Measurements from ENCODE around the gene POU2AF3. TPM values are rescaled to one million over a fixed set of nuclear protein-coding genes. Genes with fewer than 3 reads are reported as not detected.
"Not testable (repeated sequence)": the region's sequence is repeated elsewhere in the genome, so short reads cannot be mapped to it uniquely, and the experiment has no call there.

POU2AF3 gene
- total RNA-seq, 1 donor from 2014 or later, result 4.2 TPM

DNA sequence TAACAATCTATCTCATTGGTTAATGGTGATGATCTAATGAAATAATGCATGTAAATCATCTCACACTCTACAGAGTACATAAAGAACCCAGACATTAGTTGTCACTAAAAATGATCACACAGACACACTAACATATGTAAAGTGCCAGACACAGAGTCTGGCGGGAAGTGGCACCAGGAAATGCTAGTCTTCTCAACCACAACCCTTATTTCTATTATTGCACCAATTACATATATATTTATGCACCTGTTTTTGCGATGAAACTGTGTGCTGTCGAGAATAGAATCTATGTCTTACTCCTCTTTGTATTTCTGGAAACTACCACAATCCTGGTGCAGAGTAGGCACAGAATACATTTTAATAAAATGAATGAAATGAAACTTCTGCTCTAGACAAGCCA, 25.9 kb upstream of the POU2AF3 start:
- no peaks in the 10 kb centered on the region for H3K36me3 Mint-ChIP-seq (ENCODE audit: insufficient read depth)
- H3K27me3 Mint-ChIP-seq, result peaks cover 7% of the 10 kb centered on the region
- H3K4me1 Mint-ChIP-seq (ENCODE audit: low read depth), result peaks cover 15% of the 10 kb centered on the region
- TF ChIP-seq, protein P1, sequence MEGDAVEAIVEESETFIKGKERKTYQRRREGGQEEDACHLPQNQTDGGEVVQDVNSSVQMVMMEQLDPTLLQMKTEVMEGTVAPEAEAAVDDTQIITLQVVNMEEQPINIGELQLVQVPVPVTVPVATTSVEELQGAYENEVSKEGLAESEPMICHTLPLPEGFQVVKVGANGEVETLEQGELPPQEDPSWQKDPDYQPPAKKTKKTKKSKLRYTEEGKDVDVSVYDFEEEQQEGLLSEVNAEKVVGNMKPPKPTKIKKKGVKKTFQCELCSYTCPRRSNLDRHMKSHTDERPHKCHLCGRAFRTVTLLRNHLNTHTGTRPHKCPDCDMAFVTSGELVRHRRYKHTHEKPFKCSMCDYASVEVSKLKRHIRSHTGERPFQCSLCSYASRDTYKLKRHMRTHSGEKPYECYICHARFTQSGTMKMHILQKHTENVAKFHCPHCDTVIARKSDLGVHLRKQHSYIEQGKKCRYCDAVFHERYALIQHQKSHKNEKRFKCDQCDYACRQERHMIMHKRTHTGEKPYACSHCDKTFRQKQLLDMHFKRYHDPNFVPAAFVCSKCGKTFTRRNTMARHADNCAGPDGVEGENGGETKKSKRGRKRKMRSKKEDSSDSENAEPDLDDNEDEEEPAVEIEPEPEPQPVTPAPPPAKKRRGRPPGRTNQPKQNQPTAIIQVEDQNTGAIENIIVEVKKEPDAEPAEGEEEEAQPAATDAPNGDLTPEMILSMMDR (IDR thresholded peaks at IDR 0.05; ENCODE audit: unreplicated experiment), result no peak
- H3K27ac Mint-ChIP-seq, result no peak overlapping the region
- H3K9me3 Mint-ChIP-seq (ENCODE audit: low read depth), result no peaks in the 10 kb centered on the region
- DNase-seq (ENCODE audit: low spot score, unreplicated experiment), result no peak
- H3K4me3 Mint-ChIP-seq (ENCODE audit: low read depth), result no peak overlapping the region

GRCh38 chr11:111282562-111283075, 15.7 kb upstream of the POU2AF3 start:
- DNase-seq (ENCODE audit: low spot score, unreplicated experiment), result no peak
- Mint-ChIP-seq H3K27me3 (peaks cover 6% of the 10 kb centered on the region), H3K36me3 (ENCODE audit: insufficient read depth) (no peaks in the 10 kb centered on the region), H3K27ac (peak overlapping the region; percentile 65), H3K4me1 (ENCODE audit: low read depth) (peaks cover 20% of the 10 kb centered on the region), H3K9me3 (ENCODE audit: low read depth) (no peaks in the 10 kb centered on the region), H3K4me3 (ENCODE audit: low read depth) (no peak overlapping the region)
- TF ChIP-seq, protein P1 (IDR thresholded peaks at IDR 0.05; ENCODE audit: unreplicated experiment), result no peak

- Mint-ChIP-seq H3K27ac (no peak overlapping the region), H3K4me3 (ENCODE audit: low read depth) (no peak overlapping the region), H3K36me3 (ENCODE audit: insufficient read depth) (no peaks in the 10 kb centered on the region), H3K4me1 (ENCODE audit: low read depth) (peaks cover 20% of the 10 kb centered on the region), H3K9me3 (ENCODE audit: low read depth) (no peaks in the 10 kb centered on the region), H3K27me3 (peaks cover 6% of the 10 kb centered on the region)
- no peak for DNase-seq (ENCODE audit: low spot score, unreplicated experiment)
- TF ChIP-seq, protein P1 (IDR thresholded peaks at IDR 0.05; ENCODE audit: unreplicated experiment), result no peak
These were observed 14.3 kb upstream of the POU2AF3 start for GRCh38 chr11:111283945-111284481.

DNA sequence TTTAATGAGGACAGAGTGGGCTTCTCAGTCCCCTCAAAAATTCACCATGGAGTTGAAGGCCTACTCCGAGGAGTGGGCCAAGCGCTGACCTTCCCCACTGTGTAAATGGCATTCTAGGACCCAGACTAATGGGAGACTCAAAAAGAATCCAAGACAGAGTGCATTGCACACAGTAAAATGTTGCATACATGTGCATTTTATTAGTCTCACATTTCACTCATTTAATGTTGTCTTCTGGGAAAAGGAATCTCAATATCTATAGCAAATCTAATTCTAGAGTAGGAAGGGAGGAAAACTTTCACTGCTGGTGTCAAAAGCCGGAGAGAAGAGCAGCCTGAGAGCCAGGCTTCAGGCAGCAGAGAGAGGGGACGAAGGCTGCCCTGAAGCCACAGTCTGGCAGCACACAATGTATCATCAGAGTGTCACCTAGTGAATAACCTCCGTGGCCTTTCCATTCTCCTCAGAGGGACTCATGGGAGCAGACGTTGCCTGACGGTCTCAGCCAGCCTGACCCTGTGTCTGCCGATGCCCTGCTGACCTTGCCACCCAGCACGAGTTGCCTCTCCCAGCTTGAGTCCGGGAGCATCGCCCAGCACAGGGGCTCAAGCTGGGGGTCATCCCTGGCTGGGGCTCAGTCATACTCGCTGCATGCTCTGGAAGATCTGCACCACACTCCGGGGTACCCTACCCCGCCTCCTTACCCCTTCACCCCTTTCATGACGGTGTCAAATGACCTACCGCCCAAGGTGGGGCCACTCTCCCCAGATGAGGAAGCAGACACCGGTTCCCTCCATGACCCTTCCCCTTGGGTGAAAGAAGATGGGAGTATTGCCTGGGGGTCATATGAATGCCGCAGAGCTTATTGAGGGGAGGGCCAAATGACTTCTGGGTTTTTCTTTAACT, 12.9 kb upstream of the POU2AF3 start:
- no peaks in the 10 kb centered on the region for H3K9me3 Mint-ChIP-seq (ENCODE audit: low read depth)
- H3K27me3 Mint-ChIP-seq, result peaks cover 6% of the 10 kb centered on the region
- DNase-seq (ENCODE audit: low spot score, unreplicated experiment), result no peak
- H3K36me3 Mint-ChIP-seq (ENCODE audit: insufficient read depth), result no peaks in the 10 kb centered on the region
- TF ChIP-seq, protein P1 (IDR thresholded peaks at IDR 0.05; ENCODE audit: unreplicated experiment), result no peak
- H3K27ac Mint-ChIP-seq, result no peak overlapping the region
- peaks cover 20% of the 10 kb centered on the region for H3K4me1 Mint-ChIP-seq (ENCODE audit: low read depth)
- no peak overlapping the region for H3K4me3 Mint-ChIP-seq (ENCODE audit: low read depth)

GRCh38 chr11:111291764-111292163, 6.6 kb upstream of the POU2AF3 start:
- H3K27ac Mint-ChIP-seq, result no peak overlapping the region
- H3K36me3 Mint-ChIP-seq (ENCODE audit: insufficient read depth), result no peaks in the 10 kb centered on the region
- H3K27me3 Mint-ChIP-seq, result peaks cover 17% of the 10 kb centered on the region
- H3K4me3 Mint-ChIP-seq (ENCODE audit: low read depth), result no peak overlapping the region
- H3K4me1 Mint-ChIP-seq (ENCODE audit: low read depth), result no peaks in the 10 kb centered on the region
- TF ChIP-seq, protein P1 (IDR thresholded peaks at IDR 0.05; ENCODE audit: unreplicated experiment), result no peak
- H3K9me3 Mint-ChIP-seq (ENCODE audit: low read depth), result no peaks in the 10 kb centered on the region
- DNase-seq (ENCODE audit: low spot score, unreplicated experiment), result no peak

- not testable (repeated sequence) for H3K36me3 Mint-ChIP-seq (ENCODE audit: insufficient read depth); H3K4me1 Mint-ChIP-seq (ENCODE audit: low read depth)
These were observed 5.9 kb upstream of the POU2AF3 start for GRCh38 chr11:111292408-111292807.

More at GRCh38 chr11:111292408-111292807, 5.9 kb upstream of the POU2AF3 start:
- H3K4me3 Mint-ChIP-seq (ENCODE audit: low read depth); H3K9me3 Mint-ChIP-seq (ENCODE audit: low read depth); H3K27ac Mint-ChIP-seq; DNase-seq (ENCODE audit: low spot score, unreplicated experiment): not testable (repeated sequence)
- H3K27me3 Mint-ChIP-seq, result peaks cover 22% of the 10 kb centered on the region
